ENCODE data around the gene A2M.
A peak's percentile ranks its signal among the peaks of the same experiment; 100 is the strongest.

A2M gene

GRCh38 chr12:9033265-9033887 lies 82.3 kb downstream of the A2M start:
- no peak for ATAC-seq

DNA sequence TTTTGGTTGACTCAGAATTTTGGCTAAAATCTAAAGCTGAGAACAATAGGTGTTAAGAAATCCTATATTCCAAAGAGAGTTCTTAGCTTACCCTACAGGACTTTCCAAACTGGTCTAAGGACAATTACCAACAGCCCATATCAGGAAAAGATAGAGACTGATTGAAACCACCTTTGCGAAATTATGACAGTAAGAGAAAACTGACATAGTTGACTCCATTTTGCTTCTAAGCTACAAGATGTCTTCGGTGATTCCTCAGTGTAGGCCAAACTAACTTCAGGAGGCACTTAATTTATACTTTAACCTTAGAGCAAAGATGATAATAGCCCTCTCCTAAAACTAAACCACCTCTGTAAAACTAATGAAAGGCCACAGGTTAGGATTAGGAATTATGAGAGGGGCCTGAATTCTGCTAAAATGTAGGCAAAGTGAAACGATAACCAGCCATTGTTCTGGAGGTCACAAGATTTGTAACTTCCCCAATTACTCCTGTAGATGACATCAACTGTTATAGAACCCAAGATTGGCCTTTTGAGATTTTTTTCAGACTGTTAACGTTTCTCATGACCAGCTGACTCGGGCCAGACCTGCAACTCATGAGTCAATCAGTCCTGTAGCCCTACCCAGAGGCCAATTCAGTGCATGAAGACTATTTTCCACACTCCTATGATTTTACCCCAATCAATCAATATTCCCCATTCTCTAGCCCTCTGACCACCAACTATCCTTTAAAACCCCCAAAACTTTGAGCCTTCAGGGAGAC lies 83.3 kb downstream of the A2M start:
- ATAC-seq: peak in 1 of 2 donors; percentile 34

- no peak for ATAC-seq
Observed at GRCh38 chr12:9030776-9031175, 84.9 kb downstream of the A2M start.

GRCh38 chr12:9027161-9028059 lies 88.3 kb downstream of the A2M start:
- no peak for ATAC-seq

GRCh38 chr12:9024512-9024911 lies 91.2 kb downstream of the A2M start:
- peak; percentile 2 to 3 for ATAC-seq

DNA sequence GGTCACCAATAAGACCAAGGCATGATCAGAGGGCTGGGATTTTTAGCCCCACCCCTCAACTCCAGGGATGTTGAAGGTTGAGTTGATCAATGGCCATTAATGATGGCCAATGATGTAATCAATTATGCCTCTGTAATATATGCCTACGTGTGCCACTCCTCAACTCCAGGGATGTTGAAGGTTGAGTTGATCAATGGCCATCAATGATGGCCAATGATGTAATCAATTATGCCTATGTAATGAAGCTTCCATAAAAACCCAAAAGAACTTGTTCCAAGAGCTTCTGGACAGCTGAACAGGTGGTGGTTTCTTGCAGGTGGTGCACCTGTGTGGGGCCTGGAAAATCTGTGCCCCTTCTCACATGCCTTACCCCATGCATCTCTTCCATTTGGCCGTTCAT lies 93.1 kb downstream of the A2M start:
- no peak for ATAC-seq
